Endodermal cell (in vitro differentiated cells): Measurements from ENCODE around the gene COL20A1. TPM values are rescaled to one million over a fixed set of nuclear protein-coding genes. Genes with fewer than 3 reads are reported as not detected.

ENCODE experiments used
- DNase-seq: peaks from one replicate; pipeline ENCODE4 v3.0.0-alpha.2; 2017
- H3K27ac ChIP-seq: 2 replicates; pipeline ENCODE4 v1.5.1; 2013; ENCODE audit warnings: mild to moderate bottlenecking, low read depth, low read length, moderate library complexity
- H3K27me3 ChIP-seq: 2 replicates; pipeline ENCODE4 v1.6.1; 2013; ENCODE audit warnings: mild to moderate bottlenecking, low read length, moderate library complexity; ENCODE audit not compliant: insufficient read depth, control insufficient read depth, poor library complexity, severe bottlenecking
- H3K36me3 ChIP-seq: 2 replicates; pipeline ENCODE4 v1.7.0; 2013; ENCODE audit warnings: mild to moderate bottlenecking, low read length, moderate library complexity; ENCODE audit not compliant: control insufficient read depth, insufficient read depth
- H3K4me1 ChIP-seq: one replicate; pipeline ENCODE4 v1.7.0; 2013; ENCODE audit warnings: low read length; ENCODE audit not compliant: control insufficient read depth, insufficient read depth
- H3K4me3 ChIP-seq: 2 replicates; pipeline ENCODE4 v1.5.1; 2013; ENCODE audit warnings: mild to moderate bottlenecking, low read length, moderate library complexity
- H3K9ac ChIP-seq: 2 replicates; pipeline ENCODE4 v1.6.1; 2013; ENCODE audit warnings: mild to moderate bottlenecking, low read length, moderate library complexity; ENCODE audit not compliant: poor library complexity, severe bottlenecking; ENCODE audit errors: extremely low read depth
- H3K9me3 ChIP-seq: 2 replicates; pipeline ENCODE4 v1.6.1; 2013; ENCODE audit warnings: mild to moderate bottlenecking, low read length, moderate library complexity; ENCODE audit not compliant: control insufficient read depth
- H3K27ac Mint-ChIP-seq: 2 replicates; pipeline ENCODE4 v1.8.0; 2020; ENCODE audit warnings: mixed read lengths
- H3K27me3 Mint-ChIP-seq: 2 replicates; pipeline ENCODE4 v1.8.0; 2021; ENCODE audit warnings: mild to moderate bottlenecking, mixed read lengths; ENCODE audit not compliant: insufficient read depth
- H3K36me3 Mint-ChIP-seq: 2 replicates; pipeline ENCODE4 v1.8.0; 2020; ENCODE audit warnings: low read depth, mixed read lengths
- H3K4me1 Mint-ChIP-seq: 2 replicates; pipeline ENCODE4 v1.8.0; 2020; ENCODE audit warnings: mixed read lengths
- H3K4me3 Mint-ChIP-seq: 2 replicates; pipeline ENCODE4 v1.8.0; 2020; ENCODE audit warnings: mild to moderate bottlenecking, moderate library complexity, mixed read lengths
- H3K9me3 Mint-ChIP-seq: 2 replicates; pipeline ENCODE4 v1.8.0; 2020; ENCODE audit warnings: mild to moderate bottlenecking, mixed read lengths
- WGBS, 2 experiments: methylation state at CpG; one replicate each; pipeline versions ENCODE4 v1.1.5 to v1.1.7; 2013; ENCODE audit warnings: missing lambda C conversion rate in 2 of 2, mixed read lengths in 1 of 2; ENCODE audit not compliant: insufficient coverage in 1 of 2, insufficient read length in 1 of 2; 5-methylcytosine and 5-hydroxymethylcytosine counted together
- total RNA-seq, 2 donors: library from RNA; stranded (reverse); fragmentation: NEBNext Ultra II Directional in 1 of 2; extraction: Animal tissue kit (Norgen Biotek cat#: 25700) in 1 of 2; gene quantifications; 2 replicates in 1 of 2; 3 replicates in 1 of 2; pipeline ENCODE4 v1.2.1, GENCODE V29; 2021
- TF ChIP-seq, protein P1 (sequence below): fragments of 200-600 bp; sonication (generic); conservative IDR thresholded peaks from 2 replicates; pipeline ENCODE4 v1.5.0; 2021; ENCODE audit warnings: antibody characterized with exemption, mild to moderate bottlenecking

COL20A1 gene
- total RNA-seq, 2 donors from 2014 or later = 0.44 TPM; not detected in 1

DNA sequence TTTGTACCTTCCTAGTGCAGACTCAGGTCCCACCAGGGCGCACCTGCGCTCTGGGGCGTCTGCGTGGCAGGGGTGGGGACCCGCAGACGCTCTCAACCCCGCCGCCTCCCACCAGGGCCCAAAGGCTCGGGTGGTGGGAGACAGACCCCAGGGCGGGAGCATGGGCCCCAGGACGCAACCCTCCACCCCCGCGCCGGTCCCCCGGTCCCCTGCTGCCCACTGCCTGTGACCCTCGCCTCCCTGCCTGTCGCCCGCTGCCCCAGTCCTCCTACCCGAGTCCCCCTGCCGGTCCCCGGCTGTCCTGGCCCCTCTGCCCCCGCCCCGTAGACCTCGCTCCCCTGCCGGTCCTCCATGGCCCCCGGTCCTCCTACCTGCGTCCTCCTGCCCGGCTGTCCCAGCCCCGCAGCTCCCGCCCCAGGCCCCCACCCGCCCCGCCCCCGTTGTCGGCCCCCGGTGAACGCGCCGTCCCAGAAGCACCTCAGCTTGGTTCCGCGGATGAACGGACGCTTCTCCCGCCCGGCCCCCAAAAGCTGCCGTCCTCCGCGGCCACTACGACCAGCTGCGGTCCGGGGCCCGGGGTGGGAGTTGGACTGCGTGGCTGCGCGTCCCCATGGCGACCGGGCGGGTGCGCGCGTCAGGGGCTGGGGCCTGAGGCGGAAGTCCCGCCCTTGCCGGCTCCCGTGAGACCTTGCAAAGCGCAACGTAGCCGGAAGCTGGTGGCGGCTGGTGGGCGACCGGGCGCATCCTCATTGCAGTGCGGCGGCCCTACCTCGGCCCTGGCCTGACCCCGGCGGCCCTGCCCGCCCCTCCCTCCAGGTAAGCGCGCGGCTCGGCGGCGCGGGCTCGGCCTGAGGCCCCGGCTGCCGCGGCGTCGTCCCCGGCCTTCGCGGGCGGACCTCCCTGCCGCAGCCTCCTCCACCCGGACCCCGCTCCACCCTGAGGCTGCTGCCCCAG is 20.6 kb upstream of the COL20A1 start, which contains the start of gene ARFGAP1:
Gene ARFGAP1, plus strand, starts transcription at position 709 of the 954 bp plus-strand sequence. CDS start 2,768 bp downstream, outside the sequence.
- Histone ChIP-seq H3K9ac (peak within 1 kb of the TSS; percentile 87), H3K9me3 (no peaks in the 10 kb centered on the region), H3K4me3 (peak within 1 kb of the TSS; percentile 98), H3K4me1 (no peaks in the 10 kb centered on the region), H3K27ac (no peak within 1 kb of the TSS), H3K36me3 (peaks cover 25% of the 10 kb centered on the region), H3K27me3 (no peaks in the 10 kb centered on the region)
- WGBS, 2 experiments = 1 to 2% methylated on average over 33 to 97 of the region's 97 CpGs
- Mint-ChIP-seq H3K9me3 (no peaks in the 10 kb centered on the region), H3K27me3 (no peaks in the 10 kb centered on the region), H3K27ac (peak within 1 kb of the TSS; percentile 88), H3K36me3 (peaks cover 13% of the 10 kb centered on the region), H3K4me3 (peak within 1 kb of the TSS; percentile 84), H3K4me1 (peaks cover 7% of the 10 kb centered on the region)
- TF ChIP-seq, protein P1, sequence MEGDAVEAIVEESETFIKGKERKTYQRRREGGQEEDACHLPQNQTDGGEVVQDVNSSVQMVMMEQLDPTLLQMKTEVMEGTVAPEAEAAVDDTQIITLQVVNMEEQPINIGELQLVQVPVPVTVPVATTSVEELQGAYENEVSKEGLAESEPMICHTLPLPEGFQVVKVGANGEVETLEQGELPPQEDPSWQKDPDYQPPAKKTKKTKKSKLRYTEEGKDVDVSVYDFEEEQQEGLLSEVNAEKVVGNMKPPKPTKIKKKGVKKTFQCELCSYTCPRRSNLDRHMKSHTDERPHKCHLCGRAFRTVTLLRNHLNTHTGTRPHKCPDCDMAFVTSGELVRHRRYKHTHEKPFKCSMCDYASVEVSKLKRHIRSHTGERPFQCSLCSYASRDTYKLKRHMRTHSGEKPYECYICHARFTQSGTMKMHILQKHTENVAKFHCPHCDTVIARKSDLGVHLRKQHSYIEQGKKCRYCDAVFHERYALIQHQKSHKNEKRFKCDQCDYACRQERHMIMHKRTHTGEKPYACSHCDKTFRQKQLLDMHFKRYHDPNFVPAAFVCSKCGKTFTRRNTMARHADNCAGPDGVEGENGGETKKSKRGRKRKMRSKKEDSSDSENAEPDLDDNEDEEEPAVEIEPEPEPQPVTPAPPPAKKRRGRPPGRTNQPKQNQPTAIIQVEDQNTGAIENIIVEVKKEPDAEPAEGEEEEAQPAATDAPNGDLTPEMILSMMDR = peak; percentile 28
- peak; percentile 95 for DNase-seq

DNA sequence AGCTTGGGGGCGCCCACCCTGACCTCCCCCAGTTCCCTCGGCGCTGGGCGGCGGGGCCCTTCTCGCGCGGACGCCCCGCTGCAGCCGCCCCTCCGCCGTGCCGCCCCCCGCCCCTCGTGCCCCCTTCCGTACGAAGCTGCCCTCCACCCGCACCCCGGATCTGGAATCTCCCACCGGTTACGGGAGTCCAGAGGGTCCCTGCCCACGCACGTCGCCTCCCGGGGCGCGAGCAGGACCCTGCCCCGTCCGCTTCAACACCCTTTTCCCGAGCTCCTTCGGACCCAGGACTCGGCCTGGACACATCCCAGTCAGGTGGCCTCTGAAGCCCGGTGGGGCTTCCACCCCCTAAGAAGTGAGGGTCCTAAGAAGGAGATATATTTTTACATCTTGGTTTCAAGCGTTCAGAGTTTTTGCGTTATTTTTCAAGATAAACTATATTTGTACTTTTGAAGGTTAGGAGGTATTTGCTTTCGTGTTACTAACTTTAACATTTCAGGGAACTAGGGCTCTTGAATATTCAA is 19.9 kb upstream of the COL20A1 start:
- peaks cover 33% of the 10 kb centered on the region for H3K36me3 ChIP-seq
- no peaks in the 10 kb centered on the region for H3K27me3 ChIP-seq
- WGBS, 2 experiments = 0% methylated on average over 1 to 37 of the region's 37 CpGs
- peak overlapping the region; percentile 84 for H3K4me3 Mint-ChIP-seq
- no peaks in the 10 kb centered on the region for H3K9me3 ChIP-seq
- no peak overlapping the region for H3K27ac ChIP-seq
- H3K4me1 Mint-ChIP-seq = peaks cover 7% of the 10 kb centered on the region
- TF ChIP-seq, protein P1 = no peak
- H3K27ac Mint-ChIP-seq = peak overlapping the region; percentile 88
- H3K27me3 Mint-ChIP-seq = no peaks in the 10 kb centered on the region
- peak overlapping the region; percentile 87 for H3K9ac ChIP-seq
- H3K36me3 Mint-ChIP-seq = peaks cover 16% of the 10 kb centered on the region
- DNase-seq = no peak
- H3K9me3 Mint-ChIP-seq = no peaks in the 10 kb centered on the region
- H3K4me3 ChIP-seq = peak overlapping the region; percentile 98
- H3K4me1 ChIP-seq = no peaks in the 10 kb centered on the region

DNA sequence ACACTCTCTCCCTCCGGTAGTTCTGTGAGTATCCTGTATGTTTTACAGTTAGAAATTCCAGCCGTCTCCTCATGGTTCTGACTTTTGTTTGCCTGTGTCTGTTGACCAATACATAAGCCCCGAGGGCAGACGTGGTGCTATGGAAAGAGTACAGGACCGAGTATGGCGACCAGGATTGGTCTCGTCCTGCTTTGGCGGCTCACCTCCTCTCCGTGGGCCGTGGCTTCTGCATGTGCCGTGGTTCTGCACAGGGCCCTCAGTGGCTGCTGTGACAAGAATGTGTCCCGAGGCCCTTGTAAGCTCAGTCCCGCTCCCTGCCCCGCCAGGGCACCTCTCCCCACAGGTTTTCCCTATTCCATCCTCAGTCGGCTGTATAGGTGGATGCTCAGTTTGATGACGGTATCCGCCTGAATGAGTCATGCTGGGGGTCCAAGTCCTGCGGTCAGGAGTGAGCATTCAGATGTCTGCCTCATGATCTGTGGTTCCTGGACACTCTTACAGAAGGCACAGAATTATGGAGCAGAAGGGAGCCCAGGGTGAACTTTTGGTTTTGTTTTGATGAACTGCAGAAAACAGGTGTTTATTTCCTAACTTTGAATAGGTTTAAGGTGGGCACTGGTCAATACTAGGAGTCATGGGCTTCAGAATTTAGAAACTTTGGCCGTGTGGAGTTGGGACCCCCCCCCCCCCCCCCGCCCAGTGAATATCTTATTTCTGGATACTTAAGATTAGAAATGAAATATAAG is 19.2 kb upstream of the COL20A1 start:
- no peaks in the 10 kb centered on the region for H3K9me3 Mint-ChIP-seq
- WGBS, 2 experiments = 52 to 63% methylated on average over 18 of the region's 20 CpGs
- H3K27me3 Mint-ChIP-seq = no peaks in the 10 kb centered on the region
- no peak for DNase-seq
- H3K4me1 Mint-ChIP-seq = peaks cover 7% of the 10 kb centered on the region
- H3K4me3 Mint-ChIP-seq = peak overlapping the region; percentile 84
- H3K27ac Mint-ChIP-seq = peak overlapping the region; percentile 88
- TF ChIP-seq, protein P1 = no peak
- no peaks in the 10 kb centered on the region for H3K9me3 ChIP-seq
- H3K9ac ChIP-seq = peak overlapping the region; percentile 87
- H3K4me3 ChIP-seq = peak overlapping the region; percentile 98
- peaks cover 20% of the 10 kb centered on the region for H3K36me3 Mint-ChIP-seq
- H3K27me3 ChIP-seq = no peaks in the 10 kb centered on the region
- H3K36me3 ChIP-seq = peaks cover 40% of the 10 kb centered on the region
- no peak overlapping the region for H3K27ac ChIP-seq
- H3K4me1 ChIP-seq = no peaks in the 10 kb centered on the region
